GM06990 (cell line): ENCODE measurements around the gene MTUS2.

Experiments
- DNase-seq: peaks from one replicate; pipeline ENCODE4 v3.0.0-alpha.2; 2011; ENCODE audit not compliant: insufficient read length; ENCODE audit errors: extremely low read depth
- H3K27me3 ChIP-seq: replicated peaks from 2 replicates; pipeline ENCODE4 v1.6.0; 2011; ENCODE audit warnings: low read length; ENCODE audit not compliant: control insufficient read depth, insufficient read depth
- H3K36me3 ChIP-seq: 2 replicates; pipeline ENCODE4 v1.5.1; 2011; ENCODE audit warnings: low read length; ENCODE audit not compliant: control insufficient read depth, insufficient read depth
- H3K4me3 ChIP-seq: replicated peaks from 2 replicates; pipeline ENCODE4 v1.5.1; 2011; ENCODE audit warnings: low read depth, mild to moderate bottlenecking, control low read depth, low read length
- TF ChIP-seq, protein P1 (sequence below): IDR thresholded peaks from 2 replicates; pipeline ENCODE4 v1.5.1; 2011; ENCODE audit warnings: low read length, control low read depth, mild to moderate bottlenecking, inconsistent platforms; ENCODE audit not compliant: insufficient read depth, poor library complexity, severe bottlenecking

Gene MTUS2

DNA sequence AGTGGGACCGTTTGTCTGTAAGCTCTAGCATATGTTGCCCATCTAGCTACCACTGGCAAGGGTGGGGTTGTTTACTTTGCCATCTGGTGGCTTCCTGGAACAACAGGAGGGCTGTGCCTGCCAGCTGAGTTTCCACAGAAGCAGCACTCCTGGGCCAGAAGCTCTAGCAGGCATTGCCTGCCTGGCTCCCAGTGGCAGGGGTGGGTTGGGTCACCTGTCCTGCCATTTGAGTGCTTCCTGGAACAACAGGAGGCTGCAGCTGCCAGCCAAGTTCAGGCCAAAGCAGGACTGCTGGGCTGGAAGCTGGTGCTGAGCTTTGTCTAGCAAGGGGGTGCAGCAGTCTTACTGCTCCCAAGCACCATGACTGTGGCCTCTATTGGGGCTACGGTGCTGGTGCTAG is 239.7 kb downstream of the MTUS2 start:
- DNase-seq, result no peak
- Histone ChIP-seq H3K27me3 (no peaks in the 10 kb centered on the region), H3K4me3 (no peak overlapping the region), H3K36me3 (no peaks in the 10 kb centered on the region)
- TF ChIP-seq, protein P1, sequence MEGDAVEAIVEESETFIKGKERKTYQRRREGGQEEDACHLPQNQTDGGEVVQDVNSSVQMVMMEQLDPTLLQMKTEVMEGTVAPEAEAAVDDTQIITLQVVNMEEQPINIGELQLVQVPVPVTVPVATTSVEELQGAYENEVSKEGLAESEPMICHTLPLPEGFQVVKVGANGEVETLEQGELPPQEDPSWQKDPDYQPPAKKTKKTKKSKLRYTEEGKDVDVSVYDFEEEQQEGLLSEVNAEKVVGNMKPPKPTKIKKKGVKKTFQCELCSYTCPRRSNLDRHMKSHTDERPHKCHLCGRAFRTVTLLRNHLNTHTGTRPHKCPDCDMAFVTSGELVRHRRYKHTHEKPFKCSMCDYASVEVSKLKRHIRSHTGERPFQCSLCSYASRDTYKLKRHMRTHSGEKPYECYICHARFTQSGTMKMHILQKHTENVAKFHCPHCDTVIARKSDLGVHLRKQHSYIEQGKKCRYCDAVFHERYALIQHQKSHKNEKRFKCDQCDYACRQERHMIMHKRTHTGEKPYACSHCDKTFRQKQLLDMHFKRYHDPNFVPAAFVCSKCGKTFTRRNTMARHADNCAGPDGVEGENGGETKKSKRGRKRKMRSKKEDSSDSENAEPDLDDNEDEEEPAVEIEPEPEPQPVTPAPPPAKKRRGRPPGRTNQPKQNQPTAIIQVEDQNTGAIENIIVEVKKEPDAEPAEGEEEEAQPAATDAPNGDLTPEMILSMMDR, result no peak

- no peak for DNase-seq
- Histone ChIP-seq H3K36me3 (no peaks in the 10 kb centered on the region), H3K27me3 (no peaks in the 10 kb centered on the region), H3K4me3 (no peak overlapping the region)
- TF ChIP-seq, protein P1, result no peak
Observed at GRCh38 chr13:29065142-29065541, 245.0 kb downstream of the MTUS2 start.

- Histone ChIP-seq H3K27me3 (no peaks in the 10 kb centered on the region), H3K4me3 (no peak overlapping the region), H3K36me3 (no peaks in the 10 kb centered on the region)
- no peak for DNase-seq
- TF ChIP-seq, protein P1, result no peak
Observed at GRCh38 chr13:29067306-29067945, 247.3 kb downstream of the MTUS2 start.

- no peak overlapping the region for H3K4me3 ChIP-seq
- H3K36me3 ChIP-seq, result no peaks in the 10 kb centered on the region
- no peak for DNase-seq
- TF ChIP-seq, protein P1, result no peak
- no peaks in the 10 kb centered on the region for H3K27me3 ChIP-seq
Observed at GRCh38 chr13:29073755-29074154, 253.6 kb downstream of the MTUS2 start.

DNA sequence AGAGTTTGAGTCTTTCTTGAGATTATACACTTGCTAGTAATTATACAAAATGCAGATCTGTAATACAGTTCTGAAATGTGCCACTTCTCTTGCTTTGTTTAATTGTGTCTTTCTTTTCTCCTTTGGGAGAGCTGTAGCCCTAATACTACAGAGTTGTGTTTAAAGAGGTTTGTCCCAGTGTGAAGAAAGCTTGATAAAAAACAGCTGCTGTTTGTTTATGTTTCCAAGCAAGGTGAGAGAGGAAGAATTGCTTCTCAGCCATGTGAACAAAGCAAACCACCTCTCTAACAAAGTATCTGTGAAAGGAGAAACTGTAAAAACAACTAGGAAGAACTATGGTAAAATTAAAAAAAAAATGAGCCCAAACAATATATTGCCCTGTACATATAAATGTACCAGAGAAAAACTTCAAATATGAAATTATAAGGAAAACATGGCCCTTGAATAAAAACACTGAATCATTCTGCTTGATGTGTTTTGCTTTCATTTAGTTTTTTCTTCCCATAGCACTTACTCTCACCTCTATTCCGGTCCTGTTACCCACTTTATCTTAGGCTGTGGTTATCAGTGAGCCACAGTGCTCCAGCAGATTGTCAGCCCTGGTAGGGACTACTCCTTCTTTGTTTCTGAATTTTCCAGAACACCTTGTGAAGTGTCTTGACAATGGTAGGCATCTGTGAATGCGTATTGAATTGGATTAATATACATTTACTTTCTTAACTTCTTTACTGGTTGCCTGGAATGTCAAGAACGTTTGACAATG is 257.1 kb downstream of the MTUS2 start:
- Histone ChIP-seq H3K36me3 (no peaks in the 10 kb centered on the region), H3K4me3 (no peak overlapping the region), H3K27me3 (no peaks in the 10 kb centered on the region)
- TF ChIP-seq, protein P1, result no peak
- DNase-seq, result no peak
